ENCODE measurements around the gene RANBP10. TPM values are rescaled to one million over a fixed set of nuclear protein-coding genes. Genes with fewer than 3 reads are reported as not detected.
"Not testable (repeated sequence)": the region's sequence is repeated elsewhere in the genome, so short reads cannot be mapped to it uniquely, and the experiment has no call there.

The RANBP10 gene
- total RNA-seq, 2 experiments from 2014 or later: 14.9 to 18.1 TPM

DNA sequence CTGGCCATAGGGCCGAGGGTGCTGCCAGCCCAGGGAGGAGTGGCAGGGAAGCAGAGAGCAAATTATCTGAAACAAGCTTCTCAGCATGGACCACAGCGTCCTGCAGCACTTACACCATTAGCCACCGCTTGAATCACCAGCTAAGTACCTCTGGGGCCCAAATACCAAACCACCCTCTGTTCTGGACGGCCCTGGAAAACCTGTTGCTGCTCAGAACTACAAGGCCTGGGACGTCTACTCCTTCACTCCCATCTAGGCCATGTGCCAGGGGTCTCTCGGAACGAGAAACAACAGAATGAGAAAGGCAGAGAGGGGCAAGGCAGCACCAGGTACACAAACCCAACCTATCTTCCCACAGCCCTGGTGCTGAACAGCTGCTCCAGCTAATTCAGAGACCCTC, 47.4 kb downstream of the RANBP10 start:
- Mint-ChIP-seq H3K27ac (no peak overlapping the region), H3K4me1 (ENCODE audit: low read depth) (peaks cover 18% of the 10 kb centered on the region), H3K9me3 (no peaks in the 10 kb centered on the region), H3K4me3 (no peak overlapping the region), H3K27me3 (no peaks in the 10 kb centered on the region), H3K36me3 (peaks cover 3% of the 10 kb centered on the region)
- DNase-seq: no peak
- intact Hi-C loops (cut with micrococcal nuclease): no loop called here
- ChIA-PET CTCF (no interaction called here), POLR2A (no interaction called here)

DNA sequence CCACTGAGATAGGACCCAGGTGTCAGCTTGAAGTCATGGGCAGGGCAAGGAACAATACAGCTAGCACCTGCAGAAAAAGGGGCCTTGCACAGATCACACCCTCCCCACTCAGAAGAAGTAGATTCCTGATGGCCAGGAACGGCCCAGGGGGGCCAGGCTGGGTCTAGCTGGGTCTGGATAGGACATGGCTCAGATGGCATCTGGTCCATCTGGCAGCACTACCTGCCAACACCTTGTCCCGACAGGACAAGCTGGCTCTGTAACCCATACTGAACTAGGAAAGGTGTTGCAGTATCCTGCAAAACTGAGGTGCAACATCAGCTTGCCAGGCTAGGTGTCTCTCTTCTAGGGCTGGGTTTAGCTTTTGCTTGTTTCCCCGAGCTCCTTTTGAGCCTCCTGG, 48.4 kb downstream of the RANBP10 start:
- Mint-ChIP-seq H3K9me3 (no peaks in the 10 kb centered on the region), H3K36me3 (no peaks in the 10 kb centered on the region), H3K27me3 (no peaks in the 10 kb centered on the region), H3K4me1 (ENCODE audit: low read depth) (peaks cover 17% of the 10 kb centered on the region), H3K27ac (no peak overlapping the region), H3K4me3 (no peak overlapping the region)
- DNase-seq: no peak
- ChIA-PET CTCF (interaction anchor here (1.0 kb wide), 1 partner anchor 19 kb away, joined by 4 read pairs; no protein-coding TSS in a partner anchor), POLR2A (no interaction called here)
- intact Hi-C loops (cut with micrococcal nuclease): no loop called here

DNA sequence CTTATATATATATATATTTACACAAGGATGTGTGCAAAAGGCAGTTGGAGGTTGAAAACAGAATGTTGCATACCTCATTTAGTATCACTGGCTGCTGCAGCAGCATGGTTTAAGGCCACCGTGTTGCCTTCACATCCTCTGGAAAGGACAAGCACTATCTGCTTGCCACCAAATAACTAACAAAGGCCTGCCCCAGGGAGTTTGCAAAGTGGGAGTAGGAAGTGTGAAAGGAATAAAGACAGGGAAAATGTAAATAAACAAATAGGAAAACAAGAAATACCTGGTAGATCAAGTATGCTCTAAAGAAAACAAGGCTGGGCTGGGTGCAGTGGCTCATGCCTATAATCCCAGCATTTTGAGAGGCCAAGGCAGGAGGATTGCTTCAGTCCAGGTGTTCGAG, 53.7 kb downstream of the RANBP10 start:
- POLR2A ChIA-PET: no interaction called here
- no peak overlapping the region for H3K4me3 Mint-ChIP-seq
- no peak for DNase-seq
- no peaks in the 10 kb centered on the region for H3K27me3 Mint-ChIP-seq
- intact Hi-C loops (cut with micrococcal nuclease): no loop called here
- no peaks in the 10 kb centered on the region for H3K9me3 Mint-ChIP-seq
- H3K36me3 Mint-ChIP-seq: no peaks in the 10 kb centered on the region
- no peak overlapping the region for H3K27ac Mint-ChIP-seq
- CTCF ChIA-PET: interaction anchor here (1.0 kb wide), 1 partner anchor 232 kb away, joined by 3 read pairs; no protein-coding TSS in a partner anchor
- H3K4me1 Mint-ChIP-seq (ENCODE audit: low read depth): no peaks in the 10 kb centered on the region

DNA sequence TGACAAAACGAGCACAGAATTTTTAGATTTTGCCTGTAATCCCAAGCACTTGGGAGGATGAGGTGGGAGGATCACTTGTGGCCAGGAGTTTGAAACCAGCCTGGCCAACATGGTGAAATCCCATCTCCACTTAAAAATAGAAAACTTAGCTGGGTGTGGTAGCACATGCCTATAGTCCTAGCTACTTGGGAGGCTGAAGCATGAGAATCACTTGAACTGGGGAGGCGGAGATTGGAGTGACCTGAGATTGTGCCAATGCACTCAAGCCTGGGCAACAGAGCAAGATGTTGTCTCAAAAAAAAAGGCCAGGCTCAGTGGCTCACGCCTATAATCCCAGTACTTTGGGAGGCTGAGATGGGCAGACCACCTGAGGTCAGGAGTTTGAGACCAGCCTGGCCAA, 55.0 kb downstream of the RANBP10 start:
- POLR2A ChIA-PET; H3K27me3 Mint-ChIP-seq; H3K4me3 Mint-ChIP-seq; H3K27ac Mint-ChIP-seq; intact Hi-C loops (cut with micrococcal nuclease); H3K36me3 Mint-ChIP-seq; H3K9me3 Mint-ChIP-seq; H3K4me1 Mint-ChIP-seq (ENCODE audit: low read depth); DNase-seq: not testable (repeated sequence)
- CTCF ChIA-PET: interaction anchor here (1.2 kb wide), 2 partner anchors 204 to 289 kb away, joined by 3 to 4 read pairs; no protein-coding TSS in a partner anchor

DNA sequence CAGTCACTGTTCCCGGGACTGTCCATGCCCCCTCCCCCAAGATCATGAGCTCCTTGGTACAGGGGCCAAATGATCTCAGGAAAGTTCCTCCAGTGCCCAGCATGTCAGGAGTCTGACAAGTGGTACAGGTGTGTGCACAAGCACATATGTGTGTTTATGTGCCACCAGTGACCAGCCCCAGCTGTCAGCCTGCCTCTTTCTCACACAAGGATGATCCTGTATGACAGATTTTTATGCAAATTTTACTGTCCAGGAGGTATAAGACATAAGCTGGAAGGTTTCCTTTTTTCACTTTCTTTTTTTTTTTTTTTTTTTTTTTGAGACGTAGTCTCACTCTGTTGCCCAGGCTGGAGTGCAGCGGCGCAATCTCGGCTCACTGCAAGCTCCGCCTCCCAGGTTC, 55.9 kb downstream of the RANBP10 start:
- no peaks in the 10 kb centered on the region for H3K9me3 Mint-ChIP-seq
- H3K36me3 Mint-ChIP-seq: no peaks in the 10 kb centered on the region
- no peak for DNase-seq
- H3K4me1 Mint-ChIP-seq (ENCODE audit: low read depth): no peaks in the 10 kb centered on the region
- ChIA-PET CTCF (interaction anchor here (0.6 kb wide), 1 partner anchor 33 kb away, joined by 5 read pairs; no protein-coding TSS in a partner anchor), POLR2A (no interaction called here)
- H3K27ac Mint-ChIP-seq: no peak overlapping the region
- intact Hi-C loops (cut with micrococcal nuclease): no loop called here
- H3K4me3 Mint-ChIP-seq: no peak overlapping the region
- no peaks in the 10 kb centered on the region for H3K27me3 Mint-ChIP-seq

DNA sequence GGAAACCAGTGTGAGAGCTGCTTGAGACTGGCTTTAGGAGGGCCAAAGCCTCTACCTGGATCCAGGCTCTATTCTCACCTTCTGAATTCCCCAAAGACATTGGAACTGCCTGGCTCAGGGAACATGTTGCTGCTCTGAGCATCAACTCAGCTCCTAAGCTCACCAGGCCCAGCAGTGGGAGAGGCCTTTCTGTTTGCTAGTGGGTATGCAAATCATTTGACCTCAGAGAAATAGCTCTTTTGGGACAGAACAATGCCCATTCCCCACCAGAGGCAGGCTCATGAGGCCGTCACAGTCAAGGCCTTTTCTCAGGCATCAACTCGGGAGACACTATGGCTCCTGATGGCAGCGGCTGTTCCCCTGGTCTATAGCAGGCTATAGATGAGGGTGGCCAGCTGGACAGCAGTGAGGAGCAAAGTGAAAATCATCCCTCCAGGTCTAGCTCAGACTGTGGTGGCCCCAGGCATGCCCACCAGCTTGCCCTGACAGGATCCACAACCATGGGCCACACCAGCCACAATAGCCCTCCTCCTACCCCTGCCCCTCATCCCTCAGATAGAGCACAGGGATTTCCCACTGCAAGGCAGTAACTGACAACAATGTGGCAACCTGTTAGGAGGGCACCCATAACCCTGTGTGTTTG, 56.8 kb downstream of the RANBP10 start:
- CTCF ChIA-PET: interaction anchor here (0.8 kb wide), 1 partner anchor 67 kb away, joined by 4 read pairs; no protein-coding TSS in a partner anchor

DNA sequence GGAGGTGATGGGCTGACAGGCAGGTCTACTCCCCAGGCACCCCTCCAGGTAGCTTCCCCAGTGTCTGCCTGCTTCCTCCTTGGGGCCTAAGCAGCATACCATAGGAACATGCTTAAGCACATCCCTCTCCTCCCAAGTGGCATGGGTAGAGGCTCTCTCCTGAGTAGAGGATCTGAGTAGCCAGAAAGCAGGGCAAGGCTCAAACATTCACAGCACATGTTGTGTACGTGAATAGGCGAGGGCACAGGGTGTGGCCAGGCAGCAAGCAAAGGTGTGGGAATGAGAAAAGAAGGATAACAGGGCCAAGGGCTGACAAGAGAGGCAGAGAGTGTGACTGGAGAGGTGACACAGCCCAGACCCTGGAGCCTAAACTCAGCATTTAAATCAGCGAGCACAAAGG, 57.5 kb downstream of the RANBP10 start:
- H3K9me3 Mint-ChIP-seq: no peaks in the 10 kb centered on the region
- ChIA-PET POLR2A (no interaction called here), CTCF (interaction anchor here (0.8 kb wide), 1 partner anchor 68 kb away, joined by 4 read pairs; no protein-coding TSS in a partner anchor)
- H3K4me3 Mint-ChIP-seq: no peak overlapping the region
- no peak overlapping the region for H3K27ac Mint-ChIP-seq
- DNase-seq: no peak
- no peaks in the 10 kb centered on the region for H3K27me3 Mint-ChIP-seq
- no peaks in the 10 kb centered on the region for H3K4me1 Mint-ChIP-seq (ENCODE audit: low read depth)
- intact Hi-C loops (cut with micrococcal nuclease): no loop called here
- peaks cover 2% of the 10 kb centered on the region for H3K36me3 Mint-ChIP-seq

More for the DNA sequence above, 56.8 kb downstream of the RANBP10 start:
- Mint-ChIP-seq H3K36me3 (no peaks in the 10 kb centered on the region), H3K9me3 (no peaks in the 10 kb centered on the region), H3K4me3 (no peak overlapping the region), H3K4me1 (ENCODE audit: low read depth) (no peaks in the 10 kb centered on the region), H3K27ac (no peak overlapping the region), H3K27me3 (no peaks in the 10 kb centered on the region)
- POLR2A ChIA-PET: no interaction called here
- no peak for DNase-seq
- intact Hi-C loops (cut with micrococcal nuclease): no loop called here

DNA sequence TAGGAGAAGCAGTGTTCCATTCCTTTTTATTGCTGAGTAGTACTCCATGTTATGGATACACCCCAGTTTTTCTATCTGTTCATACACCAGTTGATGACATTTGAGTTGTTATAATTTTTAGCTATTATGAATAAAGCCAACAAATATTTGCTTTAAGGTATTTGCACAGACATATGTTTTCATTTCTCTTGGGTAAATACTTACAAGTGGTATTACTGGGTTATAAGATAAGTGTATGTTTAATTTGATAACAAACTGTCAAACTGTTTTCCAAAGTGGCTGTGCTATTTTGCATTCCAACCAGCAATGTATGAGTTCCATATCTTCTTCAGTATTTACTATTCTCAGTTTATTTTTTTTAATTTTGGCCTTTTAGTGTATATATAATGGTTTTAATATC, 59.5 kb downstream of the RANBP10 start:
- ChIA-PET CTCF (interaction anchor here (0.7 kb wide), 1 partner anchor 69 kb away, joined by 3 read pairs; no protein-coding TSS in a partner anchor), POLR2A (no interaction called here)

DNA sequence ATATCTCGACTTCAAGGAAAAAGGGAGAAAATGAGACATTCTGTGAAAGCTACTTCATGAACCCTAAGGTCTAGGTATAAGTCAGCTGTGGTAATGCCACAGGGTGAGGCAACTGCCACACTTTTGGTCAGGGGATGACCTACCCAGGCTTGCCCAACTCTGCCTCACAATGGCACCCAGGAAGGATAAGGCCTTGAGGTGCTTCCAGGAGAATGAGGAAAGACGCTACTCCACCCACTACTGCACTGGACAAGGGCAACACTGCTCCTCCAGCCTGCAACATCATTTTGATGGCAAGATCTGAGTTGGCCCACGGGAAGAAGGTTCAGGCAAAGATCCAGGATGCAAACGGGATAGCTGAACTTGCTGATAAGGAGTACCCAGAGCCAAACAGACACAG, 65.2 kb downstream of the RANBP10 start:
- Mint-ChIP-seq H3K27me3 (no peaks in the 10 kb centered on the region), H3K36me3 (peaks cover 2% of the 10 kb centered on the region), H3K9me3 (no peaks in the 10 kb centered on the region), H3K4me3 (no peak overlapping the region), H3K27ac (no peak overlapping the region), H3K4me1 (ENCODE audit: low read depth) (no peaks in the 10 kb centered on the region)
- POLR2A ChIA-PET: no interaction called here
- intact Hi-C loops (cut with micrococcal nuclease): no loop called here
- CTCF ChIA-PET: no interaction called here
- DNase-seq: no peak

More for the DNA sequence above, 59.5 kb downstream of the RANBP10 start:
- intact Hi-C loops (cut with micrococcal nuclease): no loop called here
- Mint-ChIP-seq H3K9me3 (no peaks in the 10 kb centered on the region), H3K36me3 (peaks cover 2% of the 10 kb centered on the region), H3K27me3 (no peaks in the 10 kb centered on the region), H3K4me3 (no peak overlapping the region), H3K4me1 (ENCODE audit: low read depth) (no peaks in the 10 kb centered on the region), H3K27ac (no peak overlapping the region)
- no peak for DNase-seq

DNA sequence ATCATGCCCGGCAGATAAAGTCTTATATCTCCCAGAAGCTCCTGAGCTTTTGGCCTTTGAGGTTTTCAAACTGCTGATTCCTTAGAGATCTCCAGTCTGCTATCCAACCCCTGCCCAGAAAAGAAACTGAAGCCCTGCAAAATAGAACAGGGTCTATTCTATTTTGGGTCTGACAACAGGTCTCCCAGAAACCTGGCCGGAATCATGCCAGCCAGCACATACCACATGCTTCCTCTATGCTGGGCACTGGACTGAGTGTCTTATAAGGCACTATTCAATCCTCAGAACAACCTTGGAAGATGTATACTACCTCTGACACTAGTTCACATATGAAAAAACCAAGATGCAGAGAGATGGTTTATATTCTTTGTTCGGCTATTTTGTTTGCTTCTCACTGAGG, 66.0 kb downstream of the RANBP10 start:
- no peaks in the 10 kb centered on the region for H3K27me3 Mint-ChIP-seq
- POLR2A ChIA-PET: no interaction called here
- no peak overlapping the region for H3K4me3 Mint-ChIP-seq
- no peak for DNase-seq
- CTCF ChIA-PET: interaction anchor here (0.9 to 1.0 kb wide), 2 partner anchors 67 to 220 kb away, joined by 3 read pairs; no protein-coding TSS in a partner anchor
- H3K4me1 Mint-ChIP-seq (ENCODE audit: low read depth): no peaks in the 10 kb centered on the region
- no peak overlapping the region for H3K27ac Mint-ChIP-seq
- peaks cover 2% of the 10 kb centered on the region for H3K36me3 Mint-ChIP-seq
- no peaks in the 10 kb centered on the region for H3K9me3 Mint-ChIP-seq
- intact Hi-C loops (cut with micrococcal nuclease): no loop called here

DNA sequence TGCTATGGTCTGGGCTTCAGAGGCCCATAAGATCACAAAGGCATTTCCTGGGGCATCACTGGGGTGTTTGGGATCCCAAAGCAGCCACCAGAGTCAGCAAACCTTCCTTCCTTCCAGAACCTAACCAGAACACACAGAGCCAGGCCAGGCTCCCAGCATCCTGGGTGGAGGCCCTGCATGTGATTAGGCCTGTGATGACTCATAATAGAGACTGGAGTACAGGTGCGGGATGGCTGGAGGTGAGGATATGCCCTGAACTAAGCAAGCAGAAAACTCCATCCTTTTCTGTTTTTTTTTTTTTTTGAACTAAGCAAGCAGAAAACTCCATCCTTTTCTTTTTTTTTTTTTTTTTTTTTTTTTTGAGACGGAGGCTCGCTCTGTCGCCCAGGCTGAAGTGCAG, 69.5 kb downstream of the RANBP10 start:
- intact Hi-C loops (cut with micrococcal nuclease): no loop called here
- POLR2A ChIA-PET: no interaction called here

DNA sequence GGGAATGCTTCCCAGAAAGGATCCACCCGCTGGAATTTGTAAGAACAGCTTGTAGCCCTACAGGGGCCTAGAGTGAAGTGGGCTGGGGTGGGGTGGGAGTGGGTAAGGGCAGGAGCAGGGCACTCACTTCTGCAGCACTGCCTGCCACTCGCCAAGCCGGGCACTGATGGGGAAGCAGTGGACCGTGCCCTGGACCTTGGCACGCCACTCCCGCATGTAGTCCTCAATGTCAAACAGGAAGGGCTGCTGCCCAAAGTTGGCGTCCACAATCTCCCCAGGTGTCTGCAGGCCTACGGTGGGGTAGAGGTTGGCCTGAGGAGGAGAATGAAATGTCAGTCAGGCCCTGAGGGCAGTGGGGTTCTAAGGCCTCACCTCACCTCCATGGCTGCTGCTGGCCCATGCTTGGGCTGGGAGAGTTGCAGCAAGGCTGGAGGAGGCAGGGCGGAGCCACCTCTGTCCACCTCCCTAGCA, 71.6 kb downstream of the RANBP10 start:
- Mint-ChIP-seq H3K4me3 (no peak overlapping the region), H3K36me3 (peaks cover 4% of the 10 kb centered on the region), H3K27me3 (no peaks in the 10 kb centered on the region), H3K27ac (no peak overlapping the region), H3K4me1 (ENCODE audit: low read depth) (no peaks in the 10 kb centered on the region), H3K9me3 (no peaks in the 10 kb centered on the region)
- no peak for DNase-seq
- intact Hi-C loops (cut with micrococcal nuclease): no loop called here
- ChIA-PET CTCF (no interaction called here), POLR2A (no interaction called here)

More for the DNA sequence above, 69.5 kb downstream of the RANBP10 start:
- Mint-ChIP-seq H3K9me3 (no peaks in the 10 kb centered on the region), H3K4me1 (ENCODE audit: low read depth) (no peaks in the 10 kb centered on the region), H3K27ac (no peak overlapping the region), H3K27me3 (no peaks in the 10 kb centered on the region), H3K4me3 (no peak overlapping the region), H3K36me3 (no peaks in the 10 kb centered on the region)
- CTCF ChIA-PET: interaction anchor here (1.0 kb wide), 1 partner anchor 216 kb away, joined by 3 read pairs; no protein-coding TSS in a partner anchor
- DNase-seq: no peak
